ENCODE measurements around the gene NRBP1.

Gene NRBP1

GRCh38 chr2:27398962-27399361 is 29.5 kb upstream of the NRBP1 start:
- Histone ChIP-seq H3K4me1 (ENCODE audit: control insufficient read depth in 5 of 5, insufficient read depth in 5 of 5, low read length in 5 of 5) (no peaks in the 10 kb centered on the region), H3K4me3 (ENCODE audit: low read depth in 1 of 5, low read length in 5 of 5) (no peak overlapping the region), H3K27ac (ENCODE audit: low read depth, low read length) (no peak overlapping the region), H3K36me3 (ENCODE audit: control insufficient read depth in 5 of 5, insufficient read depth in 5 of 5, low read length in 5 of 5) (no peaks in the 10 kb centered on the region), H3K27me3 (ENCODE audit: control insufficient read depth in 5 of 5, insufficient read depth in 4 of 5, low read length in 5 of 5) (no peaks in the 10 kb centered on the region), H3K9ac (ENCODE audit: low read length in 5 of 5) (no peak overlapping the region), H3K9me3 (ENCODE audit: control insufficient read depth in 5 of 5, low read length in 5 of 5) (no peaks in the 10 kb centered on the region)

- Histone ChIP-seq H3K27me3 (ENCODE audit: control insufficient read depth in 5 of 5, insufficient read depth in 4 of 5, low read length in 5 of 5) (no peaks in the 10 kb centered on the region), H3K9me3 (ENCODE audit: control insufficient read depth in 5 of 5, low read length in 5 of 5) (no peaks in the 10 kb centered on the region), H3K4me3 (ENCODE audit: low read depth in 1 of 5, low read length in 5 of 5) (no peak overlapping the region), H3K36me3 (ENCODE audit: control insufficient read depth in 5 of 5, insufficient read depth in 5 of 5, low read length in 5 of 5) (peaks cover 0 to 5% (median 3%) of the 10 kb centered on the region in 5 donors), H3K27ac (ENCODE audit: low read depth, low read length) (no peak overlapping the region), H3K4me1 (ENCODE audit: control insufficient read depth in 5 of 5, insufficient read depth in 5 of 5, low read length in 5 of 5) (no peaks in the 10 kb centered on the region), H3K9ac (ENCODE audit: low read length in 5 of 5) (peak overlapping the region in 1 of 5 donors; percentile 28)
These were observed 27.9 kb upstream of the NRBP1 start for GRCh38 chr2:27400348-27401135.

GRCh38 chr2:27407798-27408491 is 20.5 kb upstream of the NRBP1 start:
- Histone ChIP-seq H3K9ac (ENCODE audit: low read length in 5 of 5) (peak overlapping the region in 4 of 5 donors; percentile 92 to 97 (median 94)), H3K4me1 (ENCODE audit: control insufficient read depth in 5 of 5, insufficient read depth in 5 of 5, low read length in 5 of 5) (peaks cover 0 to 23% (median 20%) of the 10 kb centered on the region in 5 donors), H3K27me3 (ENCODE audit: control insufficient read depth in 5 of 5, insufficient read depth in 4 of 5, low read length in 5 of 5) (no peaks in the 10 kb centered on the region), H3K9me3 (ENCODE audit: control insufficient read depth in 5 of 5, low read length in 5 of 5) (no peaks in the 10 kb centered on the region), H3K36me3 (ENCODE audit: control insufficient read depth in 5 of 5, insufficient read depth in 5 of 5, low read length in 5 of 5) (peaks cover 0 to 5% (median 3%) of the 10 kb centered on the region in 5 donors), H3K4me3 (ENCODE audit: low read depth in 1 of 5, low read length in 5 of 5) (peak overlapping the region; percentile 44 to 94 (median 91)), H3K27ac (ENCODE audit: low read depth, low read length) (peak overlapping the region; percentile 90)

- no peaks in the 10 kb centered on the region for H3K27me3 ChIP-seq (ENCODE audit: control insufficient read depth in 5 of 5, insufficient read depth in 4 of 5, low read length in 5 of 5)
- peak overlapping the region; percentile 68 to 97 (median 93) for H3K9ac ChIP-seq (ENCODE audit: low read length in 5 of 5)
- H3K4me3 ChIP-seq (ENCODE audit: low read depth in 1 of 5, low read length in 5 of 5), result peak overlapping the region; percentile 44 to 94 (median 91)
- no peaks in the 10 kb centered on the region for H3K9me3 ChIP-seq (ENCODE audit: control insufficient read depth in 5 of 5, low read length in 5 of 5)
- H3K27ac ChIP-seq (ENCODE audit: low read depth, low read length), result peak overlapping the region; percentile 90
- peaks cover 0 to 23% (median 20%) of the 10 kb centered on the region in 5 donors for H3K4me1 ChIP-seq (ENCODE audit: control insufficient read depth in 5 of 5, insufficient read depth in 5 of 5, low read length in 5 of 5)
- H3K36me3 ChIP-seq (ENCODE audit: control insufficient read depth in 5 of 5, insufficient read depth in 5 of 5, low read length in 5 of 5), result peaks cover 0 to 5% (median 3%) of the 10 kb centered on the region in 5 donors
These were observed 19.7 kb upstream of the NRBP1 start for GRCh38 chr2:27408601-27409320.

- H3K9me3 ChIP-seq (ENCODE audit: control insufficient read depth in 5 of 5, low read length in 5 of 5), result no peaks in the 10 kb centered on the region
- peaks cover 0 to 23% (median 20%) of the 10 kb centered on the region in 5 donors for H3K4me1 ChIP-seq (ENCODE audit: control insufficient read depth in 5 of 5, insufficient read depth in 5 of 5, low read length in 5 of 5)
- no peaks in the 10 kb centered on the region for H3K27me3 ChIP-seq (ENCODE audit: control insufficient read depth in 5 of 5, insufficient read depth in 4 of 5, low read length in 5 of 5)
- peak within 1 kb of the TSS; percentile 87 to 97 (median 93) for H3K9ac ChIP-seq (ENCODE audit: low read length in 5 of 5)
- peak within 1 kb of the TSS; percentile 91 to 97 (median 94) for H3K4me3 ChIP-seq (ENCODE audit: low read depth in 1 of 5, low read length in 5 of 5)
- peaks cover 0 to 5% (median 3%) of the 10 kb centered on the region in 5 donors for H3K36me3 ChIP-seq (ENCODE audit: control insufficient read depth in 5 of 5, insufficient read depth in 5 of 5, low read length in 5 of 5)
- peak within 1 kb of the TSS; percentile 90 for H3K27ac ChIP-seq (ENCODE audit: low read depth, low read length)
These were observed 18.9 kb upstream of the NRBP1 start, which contains the start of gene PPM1G for GRCh38 chr2:27409321-27410073. Gene PPM1G (minus strand): TSS chr2:27409591. CDS start chr2:27409422, 169 bp downstream.

GRCh38 chr2:27412419-27413152 is 15.8 kb upstream of the NRBP1 start:
- no peak overlapping the region for H3K4me3 ChIP-seq (ENCODE audit: low read depth in 1 of 5, low read length in 5 of 5)
- H3K9me3 ChIP-seq (ENCODE audit: control insufficient read depth in 5 of 5, low read length in 5 of 5), result no peaks in the 10 kb centered on the region
- no peaks in the 10 kb centered on the region for H3K36me3 ChIP-seq (ENCODE audit: control insufficient read depth in 5 of 5, insufficient read depth in 5 of 5, low read length in 5 of 5)
- H3K4me1 ChIP-seq (ENCODE audit: control insufficient read depth in 5 of 5, insufficient read depth in 5 of 5, low read length in 5 of 5), result peaks cover 0 to 23% (median 20%) of the 10 kb centered on the region in 5 donors
- H3K27ac ChIP-seq (ENCODE audit: low read depth, low read length), result no peak overlapping the region
- H3K9ac ChIP-seq (ENCODE audit: low read length in 5 of 5), result no peak overlapping the region
- no peaks in the 10 kb centered on the region for H3K27me3 ChIP-seq (ENCODE audit: control insufficient read depth in 5 of 5, insufficient read depth in 4 of 5, low read length in 5 of 5)

DNA sequence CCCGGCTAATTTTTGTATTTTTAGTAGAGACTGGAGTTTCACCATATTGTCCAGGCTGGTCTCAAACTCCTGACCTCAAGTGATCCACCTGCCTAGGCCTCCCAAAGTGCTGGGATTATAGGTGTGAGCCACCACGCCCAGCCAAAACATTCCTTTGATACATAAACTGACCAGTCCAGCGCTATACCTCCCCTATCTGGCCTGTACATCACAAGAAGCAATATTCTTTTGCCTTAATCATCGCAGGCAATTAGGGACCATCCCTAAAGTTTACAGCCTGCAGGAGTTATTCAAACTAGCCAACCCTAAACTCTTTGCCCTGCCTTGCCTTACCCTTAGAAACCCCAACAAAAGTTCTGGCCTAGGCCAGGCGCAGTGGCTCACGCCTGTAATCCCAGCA is 12.3 kb upstream of the NRBP1 start:
- H3K27ac ChIP-seq (ENCODE audit: low read depth, low read length), result no peak overlapping the region
- no peaks in the 10 kb centered on the region for H3K4me1 ChIP-seq (ENCODE audit: control insufficient read depth in 5 of 5, insufficient read depth in 5 of 5, low read length in 5 of 5)
- no peak overlapping the region for H3K9ac ChIP-seq (ENCODE audit: low read length in 5 of 5)
- H3K36me3 ChIP-seq (ENCODE audit: control insufficient read depth in 5 of 5, insufficient read depth in 5 of 5, low read length in 5 of 5), result no peaks in the 10 kb centered on the region
- H3K27me3 ChIP-seq (ENCODE audit: control insufficient read depth in 5 of 5, insufficient read depth in 4 of 5, low read length in 5 of 5), result no peaks in the 10 kb centered on the region
- H3K9me3 ChIP-seq (ENCODE audit: control insufficient read depth in 5 of 5, low read length in 5 of 5), result no peaks in the 10 kb centered on the region
- H3K4me3 ChIP-seq (ENCODE audit: low read depth in 1 of 5, low read length in 5 of 5), result no peak overlapping the region

GRCh38 chr2:27420996-27421395 is 7.4 kb upstream of the NRBP1 start:
- no peaks in the 10 kb centered on the region for H3K9me3 ChIP-seq (ENCODE audit: control insufficient read depth in 5 of 5, low read length in 5 of 5)
- H3K4me3 ChIP-seq (ENCODE audit: low read depth in 1 of 5, low read length in 5 of 5), result no peak overlapping the region
- H3K9ac ChIP-seq (ENCODE audit: low read length in 5 of 5), result no peak overlapping the region
- H3K4me1 ChIP-seq (ENCODE audit: control insufficient read depth in 5 of 5, insufficient read depth in 5 of 5, low read length in 5 of 5), result no peaks in the 10 kb centered on the region
- H3K36me3 ChIP-seq (ENCODE audit: control insufficient read depth in 5 of 5, insufficient read depth in 5 of 5, low read length in 5 of 5), result no peaks in the 10 kb centered on the region
- no peak overlapping the region for H3K27ac ChIP-seq (ENCODE audit: low read depth, low read length)
- no peaks in the 10 kb centered on the region for H3K27me3 ChIP-seq (ENCODE audit: control insufficient read depth in 5 of 5, insufficient read depth in 4 of 5, low read length in 5 of 5)

GRCh38 chr2:27421660-27422250 is 6.7 kb upstream of the NRBP1 start:
- Histone ChIP-seq H3K36me3 (ENCODE audit: control insufficient read depth in 5 of 5, insufficient read depth in 5 of 5, low read length in 5 of 5) (no peaks in the 10 kb centered on the region), H3K9me3 (ENCODE audit: control insufficient read depth in 5 of 5, low read length in 5 of 5) (no peaks in the 10 kb centered on the region), H3K27ac (ENCODE audit: low read depth, low read length) (no peak overlapping the region), H3K4me1 (ENCODE audit: control insufficient read depth in 5 of 5, insufficient read depth in 5 of 5, low read length in 5 of 5) (no peaks in the 10 kb centered on the region), H3K27me3 (ENCODE audit: control insufficient read depth in 5 of 5, insufficient read depth in 4 of 5, low read length in 5 of 5) (no peaks in the 10 kb centered on the region), H3K9ac (ENCODE audit: low read length in 5 of 5) (no peak overlapping the region), H3K4me3 (ENCODE audit: low read depth in 1 of 5, low read length in 5 of 5) (no peak overlapping the region)
